Breast epithelium (tissue), 4 donors: ENCODE data around the gene CNDP1. TPM values are rescaled to one million over a fixed set of nuclear protein-coding genes. Genes with fewer than 3 reads are reported as not detected.

Experiments used
- DNase-seq, 2 donors: peaks; one replicate each; pipeline ENCODE4 v3.0.0-alpha.2; 2019; ENCODE audit warnings: low spot score in 2 of 2
- H3K27ac ChIP-seq, 2 donors: fragments of 200-600 bp; sonication (generic) in 1 of 2; one replicate each; pipeline ENCODE4 v1.5.1; 2016 to 2019; ENCODE audit warnings: mild to moderate bottlenecking in 1 of 2
- H3K27me3 ChIP-seq, 2 donors: fragments of 200-600 bp; sonication (generic) in 1 of 2; one replicate each; pipeline versions ENCODE4 v1.5.1 to v1.6.0; 2017 to 2019; ENCODE audit warnings: control low read depth in 1 of 2, mild to moderate bottlenecking in 1 of 2
- H3K36me3 ChIP-seq: fragments of 200-600 bp; one replicate; pipeline ENCODE4 v1.5.1; 2019
- H3K4me1 ChIP-seq, 2 donors: fragments of 200-600 bp; sonication (generic); one replicate each; pipeline ENCODE4 v1.5.1; 2016 to 2019; ENCODE audit warnings: control low read depth in 1 of 2
- H3K4me3 ChIP-seq, 3 donors: fragments of 200-600 bp; sonication (generic); 1 replicate in 2 of 3; 2 replicates in 1 of 3; pipeline ENCODE4 v1.5.1; 2016 to 2019; ENCODE audit warnings: mild to moderate bottlenecking in 3 of 3, moderate library complexity in 2 of 3
- H3K9me3 ChIP-seq, 2 donors: fragments of 200-600 bp; sonication (generic) in 1 of 2; one replicate each; pipeline ENCODE4 v1.5.1; 2016 to 2019; ENCODE audit warnings: control low read depth in 1 of 2
- CTCF ChIP-seq, 3 donors: fragments of 450-650 bp; IDR thresholded peaks; one replicate each; pipeline ENCODE4 v1.5.1; 2016 to 2017; ENCODE audit warnings: antibody characterized with exemption in 3 of 3, mild to moderate bottlenecking in 3 of 3, moderate library complexity in 3 of 3
- POLR2A ChIP-seq: fragments of 450-650 bp; IDR thresholded peaks from one replicate; pipeline ENCODE4 v1.6.1; 2016; ENCODE audit warnings: antibody characterized with exemption, mild to moderate bottlenecking, moderate library complexity
- POLR2AphosphoS5 ChIP-seq, 3 donors: sonication (generic); formaldehyde crosslinking; IDR thresholded peaks; one replicate each; pipeline ENCODE4 v1.6.1; 2017; ENCODE audit warnings: antibody characterized with exemption in 3 of 3
- intact Hi-C: fragments of 100-400 bp; cut with DNase I; formaldehyde crosslinking; loops from one replicate; pipeline ENCODE4 v1.15.1; 2023; ENCODE audit warnings: low total_unique reads
- total RNA-seq, 3 donors: library from RNA; depleted of rRNA; stranded (reverse); fragments of >200 nt; gene quantifications; one replicate each; pipeline ENCODE4 v1.1.0, GENCODE V29; 2016

The CNDP1 gene
- total RNA-seq, 3 donors from 2014 or later = 0.33 TPM; not detected in 2

GRCh38 chr18:74526488-74526887 lies 7.8 kb upstream of the CNDP1 start:
- Histone ChIP-seq H3K36me3 (no peaks in the 10 kb centered on the region), H3K9me3 (no peaks in the 10 kb centered on the region), H3K27ac (no peak overlapping the region), H3K4me1 (no peaks in the 10 kb centered on the region), H3K27me3 (no peaks in the 10 kb centered on the region), H3K4me3 (no peak overlapping the region)
- DNase-seq = no peak
- intact Hi-C loops = no loop called here
- no peak for TF ChIP-seq POLR2A
- no peak for TF ChIP-seq CTCF (IDR thresholded peaks at IDR 0.05)
- no peak for TF ChIP-seq POLR2AphosphoS5 (IDR thresholded peaks at IDR 0.05)

GRCh38 chr18:74528478-74528877 lies 5.8 kb upstream of the CNDP1 start:
- TF ChIP-seq POLR2AphosphoS5 (IDR thresholded peaks at IDR 0.05) = no peak
- DNase-seq = no peak
- intact Hi-C loops = no loop called here

GRCh38 chr18:74528913-74529312 lies 5.4 kb upstream of the CNDP1 start:
- no peak for DNase-seq
- no peak overlapping the region for H3K4me3 ChIP-seq
- H3K36me3 ChIP-seq = no peaks in the 10 kb centered on the region
- no peak overlapping the region for H3K27ac ChIP-seq
- no peaks in the 10 kb centered on the region for H3K9me3 ChIP-seq
- no peaks in the 10 kb centered on the region for H3K27me3 ChIP-seq
- intact Hi-C loops = no loop called here
- H3K4me1 ChIP-seq = no peaks in the 10 kb centered on the region
- TF ChIP-seq POLR2AphosphoS5 (IDR thresholded peaks at IDR 0.05) = no peak
- no peak for TF ChIP-seq CTCF (IDR thresholded peaks at IDR 0.05)
- TF ChIP-seq POLR2A = no peak

More at GRCh38 chr18:74528478-74528877, 5.8 kb upstream of the CNDP1 start:
- Histone ChIP-seq H3K27ac (no peak overlapping the region), H3K27me3 (no peaks in the 10 kb centered on the region), H3K4me1 (no peaks in the 10 kb centered on the region), H3K36me3 (no peaks in the 10 kb centered on the region), H3K9me3 (no peaks in the 10 kb centered on the region), H3K4me3 (no peak overlapping the region)

- H3K27me3 ChIP-seq = no peaks in the 10 kb centered on the region
- H3K4me1 ChIP-seq = no peaks in the 10 kb centered on the region
- H3K36me3 ChIP-seq = no peaks in the 10 kb centered on the region
- TF ChIP-seq POLR2A = no peak
- no peak for TF ChIP-seq POLR2AphosphoS5 (IDR thresholded peaks at IDR 0.05)
- no peak for TF ChIP-seq CTCF (IDR thresholded peaks at IDR 0.05)
- no peaks in the 10 kb centered on the region for H3K9me3 ChIP-seq
- intact Hi-C loops = no loop called here
- no peak overlapping the region for H3K27ac ChIP-seq
- no peak for DNase-seq
- no peak overlapping the region for H3K4me3 ChIP-seq
Measured at GRCh38 chr18:74529378-74529777, 4.9 kb upstream of the CNDP1 start.

- no peak overlapping the region for H3K27ac ChIP-seq
- no peaks in the 10 kb centered on the region for H3K4me1 ChIP-seq
- no peak for DNase-seq
- H3K4me3 ChIP-seq = no peak overlapping the region
- TF ChIP-seq POLR2A (no peak), CTCF (IDR thresholded peaks at IDR 0.05) (no peak), POLR2AphosphoS5 (IDR thresholded peaks at IDR 0.05) (no peak)
- H3K27me3 ChIP-seq = no peaks in the 10 kb centered on the region
- intact Hi-C loops = no loop called here
- no peaks in the 10 kb centered on the region for H3K9me3 ChIP-seq
- H3K36me3 ChIP-seq = no peaks in the 10 kb centered on the region
Measured at GRCh38 chr18:74529811-74530583, 4.3 kb upstream of the CNDP1 start.
